Neural progenitor cell (in vitro differentiated cells): Measurements from ENCODE around the gene PDE11A.

Source experiments
- EZH2 ChIP-seq: fragments of 200-600 bp; sonication (generic); IDR thresholded peaks from 2 replicates; pipeline ENCODE4 v1.6.1; 2017; ENCODE audit warnings: antibody characterized with exemption, mild to moderate bottlenecking, moderate library complexity
- EZH2phosphoT487 ChIP-seq: fragments of 200-600 bp; sonication (generic); IDR thresholded peaks from 2 replicates; pipeline ENCODE4 v1.6.1; 2017; ENCODE audit warnings: antibody characterized with exemption
- TF ChIP-seq, protein P1 (sequence below): fragments of 200-600 bp; sonication (generic); IDR thresholded peaks from 2 replicates; pipeline ENCODE4 v1.5.1; 2017; ENCODE audit warnings: antibody characterized with exemption, mild to moderate bottlenecking

DNA sequence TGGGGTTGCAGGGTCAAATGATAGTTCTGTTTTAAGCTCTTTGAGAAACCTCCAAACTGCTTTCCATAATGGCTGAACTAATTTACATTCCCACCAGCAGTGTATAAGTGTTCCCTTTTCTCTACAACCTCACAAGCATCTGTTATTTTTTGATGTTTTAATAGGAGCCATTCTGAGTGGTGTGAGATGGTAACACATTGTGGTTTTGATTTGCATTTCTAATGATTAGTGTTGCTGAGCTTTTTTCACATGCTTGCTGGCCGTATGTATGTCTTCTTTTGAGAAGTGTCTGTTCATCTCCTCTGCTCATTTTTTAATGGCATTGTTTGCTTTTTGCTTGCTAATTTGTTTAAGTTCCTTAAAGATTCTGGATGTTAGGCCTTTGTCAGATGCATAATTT is 107.7 kb downstream of the PDE11A start:
- TF ChIP-seq, protein P1, sequence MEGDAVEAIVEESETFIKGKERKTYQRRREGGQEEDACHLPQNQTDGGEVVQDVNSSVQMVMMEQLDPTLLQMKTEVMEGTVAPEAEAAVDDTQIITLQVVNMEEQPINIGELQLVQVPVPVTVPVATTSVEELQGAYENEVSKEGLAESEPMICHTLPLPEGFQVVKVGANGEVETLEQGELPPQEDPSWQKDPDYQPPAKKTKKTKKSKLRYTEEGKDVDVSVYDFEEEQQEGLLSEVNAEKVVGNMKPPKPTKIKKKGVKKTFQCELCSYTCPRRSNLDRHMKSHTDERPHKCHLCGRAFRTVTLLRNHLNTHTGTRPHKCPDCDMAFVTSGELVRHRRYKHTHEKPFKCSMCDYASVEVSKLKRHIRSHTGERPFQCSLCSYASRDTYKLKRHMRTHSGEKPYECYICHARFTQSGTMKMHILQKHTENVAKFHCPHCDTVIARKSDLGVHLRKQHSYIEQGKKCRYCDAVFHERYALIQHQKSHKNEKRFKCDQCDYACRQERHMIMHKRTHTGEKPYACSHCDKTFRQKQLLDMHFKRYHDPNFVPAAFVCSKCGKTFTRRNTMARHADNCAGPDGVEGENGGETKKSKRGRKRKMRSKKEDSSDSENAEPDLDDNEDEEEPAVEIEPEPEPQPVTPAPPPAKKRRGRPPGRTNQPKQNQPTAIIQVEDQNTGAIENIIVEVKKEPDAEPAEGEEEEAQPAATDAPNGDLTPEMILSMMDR: no peak
- TF ChIP-seq EZH2: no peak
- no peak for TF ChIP-seq EZH2phosphoT487
